ENCODE results near the gene LRRC8A.

Gene LRRC8A

DNA sequence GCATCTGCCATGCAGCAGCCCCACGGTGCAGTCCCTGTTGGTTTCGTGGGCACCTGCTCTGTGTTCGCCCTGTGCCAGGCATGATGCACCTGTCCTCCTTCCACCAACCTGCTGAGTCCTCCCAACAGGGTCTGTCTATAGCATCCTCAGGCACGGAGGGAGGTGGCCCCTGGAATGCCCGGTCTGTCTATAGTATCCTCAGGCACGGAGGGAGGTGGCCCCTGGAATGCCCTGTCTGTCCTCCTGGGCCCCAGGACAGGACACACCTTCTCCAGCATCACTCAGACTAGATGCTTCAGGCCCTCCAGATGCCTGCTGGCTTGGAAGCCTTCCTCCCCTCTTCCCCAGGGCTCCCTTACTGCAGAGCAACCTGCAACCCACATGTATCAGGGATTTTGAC lies 29.0 kb downstream of the LRRC8A start:
- H3K9me3 ChIP-seq (ENCODE audit: control insufficient read depth, insufficient read depth, low read length): no peaks in the 10 kb centered on the region
- peaks cover 30% of the 10 kb centered on the region for H3K36me3 ChIP-seq (ENCODE audit: control insufficient read depth, low read length)
- no peak for TF ChIP-seq EZH2phosphoT487 (IDR thresholded peaks at IDR 0.05; ENCODE audit: borderline replicate concordance, low read length)
- TF ChIP-seq, protein P1, sequence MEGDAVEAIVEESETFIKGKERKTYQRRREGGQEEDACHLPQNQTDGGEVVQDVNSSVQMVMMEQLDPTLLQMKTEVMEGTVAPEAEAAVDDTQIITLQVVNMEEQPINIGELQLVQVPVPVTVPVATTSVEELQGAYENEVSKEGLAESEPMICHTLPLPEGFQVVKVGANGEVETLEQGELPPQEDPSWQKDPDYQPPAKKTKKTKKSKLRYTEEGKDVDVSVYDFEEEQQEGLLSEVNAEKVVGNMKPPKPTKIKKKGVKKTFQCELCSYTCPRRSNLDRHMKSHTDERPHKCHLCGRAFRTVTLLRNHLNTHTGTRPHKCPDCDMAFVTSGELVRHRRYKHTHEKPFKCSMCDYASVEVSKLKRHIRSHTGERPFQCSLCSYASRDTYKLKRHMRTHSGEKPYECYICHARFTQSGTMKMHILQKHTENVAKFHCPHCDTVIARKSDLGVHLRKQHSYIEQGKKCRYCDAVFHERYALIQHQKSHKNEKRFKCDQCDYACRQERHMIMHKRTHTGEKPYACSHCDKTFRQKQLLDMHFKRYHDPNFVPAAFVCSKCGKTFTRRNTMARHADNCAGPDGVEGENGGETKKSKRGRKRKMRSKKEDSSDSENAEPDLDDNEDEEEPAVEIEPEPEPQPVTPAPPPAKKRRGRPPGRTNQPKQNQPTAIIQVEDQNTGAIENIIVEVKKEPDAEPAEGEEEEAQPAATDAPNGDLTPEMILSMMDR (IDR thresholded peaks at IDR 0.05; ENCODE audit: low read depth, low read length, poor library complexity, severe bottlenecking): no peak
- H3F3A ChIP-seq (ENCODE audit: control insufficient read depth, insufficient read depth): no peaks in the 10 kb centered on the region
- H3K27me3 ChIP-seq (ENCODE audit: control insufficient read depth, low read length): no peaks in the 10 kb centered on the region
- no peak overlapping the region for H3K4me2 ChIP-seq (ENCODE audit: low read length)
- H3K79me2 ChIP-seq (ENCODE audit: control insufficient read depth, low read length): peaks cover 12% of the 10 kb centered on the region; the same call in 1 of the 2 replicates
- H4K20me1 ChIP-seq (ENCODE audit: control insufficient read depth, insufficient read depth, low read depth, low read length): no peaks in the 10 kb centered on the region
- H3K27ac ChIP-seq (ENCODE audit: low read depth, low read length): no peak overlapping the region
- H3K4me1 ChIP-seq (ENCODE audit: control insufficient read depth, low read length): no peaks in the 10 kb centered on the region
- H3K9me2 ChIP-seq (replicated peaks; ENCODE audit: control insufficient read depth, low read length): no peaks in the 10 kb centered on the region
- no peak overlapping the region for H3K4me3 ChIP-seq (ENCODE audit: low read length)

DNA sequence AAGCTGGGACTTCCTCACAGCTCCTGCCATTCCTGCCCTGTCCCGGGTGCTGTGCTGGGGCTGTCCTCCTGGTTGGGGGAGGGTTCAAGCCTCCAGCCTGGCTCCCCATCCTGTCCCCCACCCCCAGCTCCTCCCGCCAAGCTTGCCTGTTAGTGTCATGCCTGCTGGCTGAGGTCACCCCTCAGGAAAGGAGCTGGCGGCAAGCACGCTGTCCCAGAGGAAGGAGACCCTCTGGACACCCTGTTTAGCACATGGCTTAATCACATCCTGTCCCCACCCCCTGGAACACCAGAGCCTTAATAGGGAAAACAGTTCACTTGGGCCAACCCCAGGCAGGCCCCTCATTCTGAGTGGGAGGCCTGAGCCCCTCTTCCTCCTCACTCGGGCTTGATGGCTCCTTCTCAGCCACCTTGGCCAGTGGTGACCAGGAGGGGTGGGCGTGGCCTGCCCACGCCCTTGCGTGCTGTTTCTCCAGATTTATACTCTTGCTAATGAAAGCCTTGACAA lies 29.6 kb downstream of the LRRC8A start:
- Histone ChIP-seq H3K36me3 (ENCODE audit: control insufficient read depth, low read length) (peaks cover 35% of the 10 kb centered on the region), H3K4me1 (ENCODE audit: control insufficient read depth, low read length) (no peaks in the 10 kb centered on the region), H3K4me2 (ENCODE audit: low read length) (no peak overlapping the region), H3K4me3 (ENCODE audit: low read length) (no peak overlapping the region), H3F3A (ENCODE audit: control insufficient read depth, insufficient read depth) (no peaks in the 10 kb centered on the region), H3K9me3 (ENCODE audit: control insufficient read depth, insufficient read depth, low read length) (no peaks in the 10 kb centered on the region), H3K9me2 (replicated peaks; ENCODE audit: control insufficient read depth, low read length) (no peaks in the 10 kb centered on the region), H4K20me1 (ENCODE audit: control insufficient read depth, insufficient read depth, low read depth, low read length) (no peaks in the 10 kb centered on the region), H3K27ac (ENCODE audit: low read depth, low read length) (no peak overlapping the region), H3K27me3 (ENCODE audit: control insufficient read depth, low read length) (no peaks in the 10 kb centered on the region), H3K79me2 (ENCODE audit: control insufficient read depth, low read length) (peaks cover 12% of the 10 kb centered on the region; the same call in 1 of the 2 replicates)
- TF ChIP-seq, protein P1 (IDR thresholded peaks at IDR 0.05; ENCODE audit: low read depth, low read length, poor library complexity, severe bottlenecking): no peak
- no peak for TF ChIP-seq EZH2phosphoT487 (IDR thresholded peaks at IDR 0.05; ENCODE audit: borderline replicate concordance, low read length)

DNA sequence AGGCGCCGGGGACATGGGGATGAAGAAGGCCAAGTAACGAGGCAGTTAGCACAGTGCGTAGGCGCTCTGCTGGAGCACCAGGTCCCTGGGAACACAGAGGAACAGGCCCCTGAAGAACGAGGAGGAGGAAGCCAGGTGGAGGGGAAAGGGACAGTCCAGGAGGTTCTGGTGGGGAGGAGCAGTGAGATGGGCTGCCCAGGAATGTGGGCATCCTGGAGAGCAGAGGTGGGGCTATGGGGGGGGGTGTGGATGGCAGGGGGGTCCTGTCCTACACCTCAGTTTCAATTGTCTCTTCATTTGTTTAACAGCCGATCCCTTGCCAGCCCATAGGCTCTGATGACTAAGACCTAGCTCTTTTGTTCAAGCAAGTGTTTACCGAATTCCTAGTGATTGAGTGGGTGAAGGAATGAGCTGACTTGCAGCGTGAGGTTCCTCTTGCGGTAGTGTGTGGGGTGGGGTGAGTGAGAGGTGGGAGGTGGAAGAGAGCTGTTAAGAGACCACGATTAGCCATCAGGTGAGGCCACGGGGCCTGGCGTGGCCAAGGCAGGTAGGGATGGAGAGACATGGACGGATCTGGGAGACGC lies 30.4 kb downstream of the LRRC8A start:
- TF ChIP-seq, protein P1 (IDR thresholded peaks at IDR 0.05; ENCODE audit: low read depth, low read length, poor library complexity, severe bottlenecking): no peak
- TF ChIP-seq EZH2phosphoT487 (IDR thresholded peaks at IDR 0.05; ENCODE audit: borderline replicate concordance, low read length): no peak
- Histone ChIP-seq H3F3A (ENCODE audit: control insufficient read depth, insufficient read depth) (0 out of 2 replicates have a peak, but pooled peaks cover 2% of the 10 kb centered on the region), H3K36me3 (ENCODE audit: control insufficient read depth, low read length) (peaks cover 33% of the 10 kb centered on the region), H3K27me3 (ENCODE audit: control insufficient read depth, low read length) (no peaks in the 10 kb centered on the region), H3K4me2 (ENCODE audit: low read length) (no peak overlapping the region), H3K79me2 (ENCODE audit: control insufficient read depth, low read length) (peaks cover 12% of the 10 kb centered on the region; the same call in 1 of the 2 replicates), H3K4me1 (ENCODE audit: control insufficient read depth, low read length) (no peaks in the 10 kb centered on the region), H3K27ac (ENCODE audit: low read depth, low read length) (no peak overlapping the region), H3K4me3 (ENCODE audit: low read length) (no peak overlapping the region), H3K9me2 (replicated peaks; ENCODE audit: control insufficient read depth, low read length) (no peaks in the 10 kb centered on the region), H3K9me3 (ENCODE audit: control insufficient read depth, insufficient read depth, low read length) (no peaks in the 10 kb centered on the region), H4K20me1 (ENCODE audit: control insufficient read depth, insufficient read depth, low read depth, low read length) (no peaks in the 10 kb centered on the region)

Data from DOHH2 (cell line).